Cardiac muscle cell (in vitro differentiated cells and primary cell): ENCODE measurements around the gene RYR1. TPM values are rescaled to one million over a fixed set of nuclear protein-coding genes. Genes with fewer than 3 reads are reported as not detected.

Experiments used
- DNase-seq, 2 donors: peaks; one replicate each; pipeline versions ENCODE4 v3.0.0 to v3.0.0-alpha.2; 2010 to 2017; ENCODE audit warnings: low read depth in 1 of 2, low spot score in 1 of 2
- H3K27ac ChIP-seq: fragments of 200-600 bp; sonication (generic); 2 replicates; pipeline ENCODE4 v1.5.1; 2016
- H3K27me3 ChIP-seq: fragments of 200-600 bp; sonication (generic); 2 replicates; pipeline ENCODE4 v1.6.0; 2016; ENCODE audit warnings: control low read depth
- H3K36me3 ChIP-seq: fragments of 200-600 bp; sonication (generic); 2 replicates; pipeline ENCODE4 v1.5.1; 2016; ENCODE audit warnings: control low read depth
- H3K4me1 ChIP-seq: fragments of 200-600 bp; sonication (generic); 2 replicates; pipeline ENCODE4 v1.8.1; 2017; ENCODE audit warnings: low read depth, mild to moderate bottlenecking, mixed run types
- H3K4me3 ChIP-seq: fragments of 200-600 bp; sonication (generic); 2 replicates; pipeline ENCODE4 v1.5.1; 2016; ENCODE audit warnings: mild to moderate bottlenecking
- H3K9me3 ChIP-seq: fragments of 200-600 bp; sonication (generic); 2 replicates; pipeline ENCODE4 v1.5.1; 2017; ENCODE audit warnings: low read depth, mild to moderate bottlenecking, control low read depth
- polyA plus RNA-seq: library from polyadenylated mRNA; unstranded; fragments of >200 nt; fragmentation: Nextera tagmentation; extraction: Ambion mirVana; gene quantifications from 2 replicates; pipeline ENCODE4 v1.2.1, GENCODE V29; 2016
- total RNA-seq: library from RNA; depleted of rRNA; stranded (reverse); fragments of >200 nt; gene quantifications from 2 replicates; pipeline ENCODE4 v1.2.3, GENCODE V29; 2016
- TF ChIP-seq, protein P1 (sequence below): IDR thresholded peaks from 2 replicates; pipeline ENCODE4 v1.5.1; 2012; ENCODE audit warnings: low read depth, mild to moderate bottlenecking, low read length

The RYR1 gene
- total and polyA plus RNA-seq, 2 experiments from 2014 or later: 0.71 to 12.8 TPM

DNA sequence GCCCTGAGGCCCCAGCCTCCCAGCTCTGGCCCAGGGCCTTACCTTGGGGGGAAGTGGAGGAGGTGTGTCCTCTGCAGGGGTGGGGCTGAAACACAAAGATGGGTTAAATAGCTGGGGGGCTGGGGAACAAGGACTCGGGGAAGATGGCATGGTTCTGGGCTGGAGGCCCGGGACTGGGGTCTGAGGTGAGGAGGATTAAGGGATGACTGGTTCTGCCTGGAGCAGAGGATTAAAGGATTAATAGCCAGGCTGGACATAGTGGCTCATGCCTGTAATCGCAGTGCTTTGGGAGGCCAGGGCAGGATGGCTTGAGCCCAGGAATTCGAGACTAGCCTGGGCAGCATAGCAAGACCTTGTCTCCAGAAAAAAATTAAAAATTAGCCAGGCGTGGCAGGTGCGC, 172.6 kb downstream of the RYR1 start:
- no peaks in the 10 kb centered on the region for H3K9me3 ChIP-seq
- H3K4me1 ChIP-seq: no peaks in the 10 kb centered on the region
- H3K36me3 ChIP-seq: no peaks in the 10 kb centered on the region
- TF ChIP-seq, protein P1, sequence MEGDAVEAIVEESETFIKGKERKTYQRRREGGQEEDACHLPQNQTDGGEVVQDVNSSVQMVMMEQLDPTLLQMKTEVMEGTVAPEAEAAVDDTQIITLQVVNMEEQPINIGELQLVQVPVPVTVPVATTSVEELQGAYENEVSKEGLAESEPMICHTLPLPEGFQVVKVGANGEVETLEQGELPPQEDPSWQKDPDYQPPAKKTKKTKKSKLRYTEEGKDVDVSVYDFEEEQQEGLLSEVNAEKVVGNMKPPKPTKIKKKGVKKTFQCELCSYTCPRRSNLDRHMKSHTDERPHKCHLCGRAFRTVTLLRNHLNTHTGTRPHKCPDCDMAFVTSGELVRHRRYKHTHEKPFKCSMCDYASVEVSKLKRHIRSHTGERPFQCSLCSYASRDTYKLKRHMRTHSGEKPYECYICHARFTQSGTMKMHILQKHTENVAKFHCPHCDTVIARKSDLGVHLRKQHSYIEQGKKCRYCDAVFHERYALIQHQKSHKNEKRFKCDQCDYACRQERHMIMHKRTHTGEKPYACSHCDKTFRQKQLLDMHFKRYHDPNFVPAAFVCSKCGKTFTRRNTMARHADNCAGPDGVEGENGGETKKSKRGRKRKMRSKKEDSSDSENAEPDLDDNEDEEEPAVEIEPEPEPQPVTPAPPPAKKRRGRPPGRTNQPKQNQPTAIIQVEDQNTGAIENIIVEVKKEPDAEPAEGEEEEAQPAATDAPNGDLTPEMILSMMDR: no peak
- DNase-seq: no peak
- H3K27ac ChIP-seq: no peak overlapping the region
- H3K27me3 ChIP-seq: no peaks in the 10 kb centered on the region
- no peak overlapping the region for H3K4me3 ChIP-seq

GRCh38 chr19:38614289-38614688, 180.8 kb downstream of the RYR1 start:
- TF ChIP-seq, protein P1: no peak
- H3K27me3 ChIP-seq: no peaks in the 10 kb centered on the region
- no peaks in the 10 kb centered on the region for H3K9me3 ChIP-seq
- H3K4me3 ChIP-seq: no peak overlapping the region
- peaks cover 6% of the 10 kb centered on the region for H3K4me1 ChIP-seq
- H3K27ac ChIP-seq: no peak overlapping the region
- no peak for DNase-seq
- no peaks in the 10 kb centered on the region for H3K36me3 ChIP-seq

DNA sequence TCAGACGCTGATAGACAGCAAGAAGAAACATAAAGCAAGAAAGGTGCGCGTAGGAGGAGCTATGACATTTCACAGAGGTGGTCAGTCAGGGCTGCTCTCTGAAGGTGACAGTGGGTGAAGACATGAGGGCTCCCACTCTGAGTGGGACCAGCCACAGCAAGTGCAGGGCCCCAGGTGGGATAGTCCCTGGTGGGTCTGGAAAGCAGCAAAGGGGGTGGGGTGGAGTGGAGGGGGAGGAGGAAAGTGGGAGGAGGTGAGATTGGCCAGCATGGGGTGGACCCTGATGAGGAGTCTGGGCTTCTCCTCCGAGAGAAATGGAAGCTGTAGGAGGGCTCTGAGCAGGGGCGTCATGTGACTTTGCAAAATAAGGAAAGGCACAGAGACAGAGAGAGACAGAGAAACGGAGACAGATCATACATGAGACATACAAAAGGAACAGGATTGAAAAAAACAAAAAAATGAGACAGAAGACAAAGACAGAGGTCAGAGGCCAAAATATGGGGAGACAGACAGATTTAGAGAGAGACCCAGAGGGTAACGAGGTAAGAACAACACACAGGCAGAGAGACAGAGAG, 181.6 kb downstream of the RYR1 start:
- H3K4me1 ChIP-seq: peaks cover 11% of the 10 kb centered on the region
- H3K27ac ChIP-seq: no peak overlapping the region
- TF ChIP-seq, protein P1: no peak
- no peaks in the 10 kb centered on the region for H3K9me3 ChIP-seq
- no peak for DNase-seq
- no peak overlapping the region for H3K4me3 ChIP-seq
- no peaks in the 10 kb centered on the region for H3K36me3 ChIP-seq
- no peaks in the 10 kb centered on the region for H3K27me3 ChIP-seq

DNA sequence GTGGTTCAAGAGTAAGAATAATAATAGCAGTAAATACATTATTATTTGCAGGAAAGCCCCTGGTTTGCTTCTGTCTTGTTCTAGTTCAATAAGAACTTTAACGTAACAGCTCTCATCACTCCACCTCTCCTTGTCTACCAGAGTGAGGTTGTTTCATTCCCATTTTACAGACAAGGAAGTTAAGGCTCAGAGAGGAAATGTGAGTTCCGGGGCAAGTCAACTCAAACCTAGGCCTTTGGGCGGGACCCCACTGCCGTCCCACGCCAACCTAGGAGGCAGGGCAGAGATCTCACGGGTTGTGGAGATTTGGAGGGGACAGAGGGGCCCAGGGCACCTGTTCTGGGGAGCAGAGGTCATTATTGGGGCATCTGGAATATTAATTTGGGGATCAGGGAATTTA, 182.8 kb downstream of the RYR1 start:
- no peak overlapping the region for H3K4me3 ChIP-seq
- H3K4me1 ChIP-seq: peaks cover 12% of the 10 kb centered on the region
- no peak overlapping the region for H3K27ac ChIP-seq
- DNase-seq: no peak
- no peaks in the 10 kb centered on the region for H3K9me3 ChIP-seq
- H3K36me3 ChIP-seq: peaks cover 9% of the 10 kb centered on the region
- H3K27me3 ChIP-seq: no peaks in the 10 kb centered on the region
- TF ChIP-seq, protein P1: no peak

DNA sequence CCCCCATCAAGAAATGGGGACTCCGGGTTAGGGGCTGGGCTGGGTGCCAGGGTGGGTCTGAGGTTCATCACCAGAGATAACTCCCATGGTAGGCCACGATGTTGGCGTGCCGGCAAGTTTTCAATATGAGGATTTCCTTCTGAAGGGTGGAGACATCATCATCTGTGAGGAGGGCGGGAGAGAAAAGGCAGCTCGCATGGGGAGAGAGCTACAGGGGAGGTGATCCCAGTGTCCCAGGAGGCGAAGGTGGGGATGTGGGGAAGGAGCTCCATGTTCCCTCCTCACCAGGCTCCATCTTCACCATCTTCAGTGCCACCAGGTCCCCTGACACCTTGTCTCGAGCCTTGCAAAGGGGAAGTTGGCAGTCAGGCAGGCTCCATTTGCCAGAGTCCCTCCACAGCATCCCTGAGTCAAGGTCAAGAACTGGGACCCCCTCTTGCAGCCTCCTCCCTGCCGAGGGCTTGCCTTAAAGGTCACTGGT, 183.8 kb downstream of the RYR1 start:
- Histone ChIP-seq H3K36me3 (peaks cover 15% of the 10 kb centered on the region), H3K27ac (no peak overlapping the region), H3K9me3 (no peaks in the 10 kb centered on the region), H3K4me1 (peaks cover 12% of the 10 kb centered on the region), H3K27me3 (no peaks in the 10 kb centered on the region), H3K4me3 (no peak overlapping the region)
- TF ChIP-seq, protein P1: no peak
- no peak for DNase-seq
